H1 (cell line): ENCODE data around the gene SEL1L. TPM values are rescaled to one million over a fixed set of nuclear protein-coding genes. Genes with fewer than 3 reads are reported as not detected.

Experiments used
- CTCF ChIA-PET: fragments of 300-600 bp; sonication (Branson Sonifier 250); formaldehyde crosslinking; loops from one replicate; lab custom pipeline; 2021; ENCODE audit not compliant: partially characterized antibody; lab: Charles Lee
- POLR2A ChIA-PET: fragments of 300-600 bp; sonication (Branson Sonifier 250); formaldehyde crosslinking; loops from one replicate; lab custom pipeline; 2021; ENCODE audit warnings: inconsistent platforms; ENCODE audit not compliant: partially characterized antibody; lab: Charles Lee
- DNase-seq, 2 experiments: peaks; one replicate each; pipeline versions ENCODE4 v3.0.0 to v3.0.0-alpha.2; 2010 to 2022; ENCODE audit warnings: low spot score in 2 of 2, low read depth in 1 of 2, mixed read lengths in 1 of 2
- FAIRE-seq: peaks from 2 replicates; lab custom pipeline; 2011; peaks lifted over from hg19 to GRCh38; lab: Jason Lieb, UNC
- H2AFZ ChIP-seq: 2 replicates; pipeline ENCODE4 v1.8.1; 2012; ENCODE audit warnings: low read length, inconsistent platforms
- H2AK5ac ChIP-seq: 2 replicates; pipeline ENCODE4 v1.6.1; 2013; ENCODE audit warnings: low read depth, low read length
- H2BK120ac ChIP-seq: replicated peaks from 2 replicates; pipeline ENCODE3; 2013; ENCODE audit warnings: low read depth, low read length, inconsistent platforms
- H2BK12ac ChIP-seq: 2 replicates; pipeline ENCODE4 v1.6.1; 2013; ENCODE audit warnings: low read depth, low read length
- H2BK15ac ChIP-seq: 2 replicates; pipeline ENCODE4 v1.6.1; 2013; ENCODE audit warnings: low read length
- H2BK20ac ChIP-seq: 2 replicates; pipeline ENCODE4 v1.6.1; 2013; ENCODE audit warnings: low read length
- H2BK5ac ChIP-seq: 2 replicates; pipeline ENCODE4 v1.6.1; 2013; ENCODE audit warnings: low read depth, low read length
- H3K14ac ChIP-seq: 2 replicates; pipeline ENCODE4 v1.6.1; 2013; ENCODE audit warnings: inconsistent platforms; ENCODE audit not compliant: insufficient read length
- H3K18ac ChIP-seq: 2 replicates; pipeline ENCODE4 v1.6.1; 2013; ENCODE audit warnings: low read length; ENCODE audit errors: extremely low read depth
- H3K23ac ChIP-seq: 2 replicates; pipeline ENCODE4 v1.6.1; 2013; ENCODE audit warnings: inconsistent platforms; ENCODE audit not compliant: insufficient read length
- H3K23me2 ChIP-seq: 2 replicates; pipeline ENCODE4 v1.6.1; 2013; ENCODE audit warnings: low read depth, low read length
- H3K27ac ChIP-seq: 2 replicates; pipeline ENCODE4 v1.6.1; 2011; ENCODE audit warnings: low read depth, low read length, inconsistent platforms
- H3K27me3 ChIP-seq, 4 experiments: replicated peaks in 1 of 4; 1 replicate in 1 of 4; 2 replicates in 3 of 4; pipeline versions ENCODE4 v1.6.1 to v1.8.1; 2011 to 2013; ENCODE audit warnings: low read length in 3 of 4, mild to moderate bottlenecking in 3 of 4, inconsistent platforms in 2 of 4, mixed read lengths in 2 of 4, moderate library complexity in 1 of 4; ENCODE audit not compliant: control insufficient read depth in 3 of 4, insufficient read depth in 3 of 4; ENCODE audit errors: extremely low read depth in 1 of 4
- H3K36me3 ChIP-seq, 4 experiments: 2 replicates each; pipeline versions ENCODE4 v1.6.1 to v1.8.1; 2011 to 2013; ENCODE audit warnings: mild to moderate bottlenecking in 4 of 4, low read length in 3 of 4, moderate library complexity in 2 of 4, control low read depth in 1 of 4, inconsistent platforms in 1 of 4; ENCODE audit not compliant: insufficient read depth in 4 of 4, control insufficient read depth in 2 of 4
- H3K4ac ChIP-seq: replicated peaks from 2 replicates; pipeline ENCODE3; 2013; ENCODE audit warnings: low read length, low read depth, mixed read lengths, inconsistent platforms; ENCODE audit not compliant: insufficient read length
- H3K4me1 ChIP-seq, 4 experiments: replicated peaks in 1 of 4; 1 replicate in 1 of 4; 2 replicates in 3 of 4; pipeline versions ENCODE4 v1.6.1 to v1.8.1; 2011 to 2013; ENCODE audit warnings: low read length in 3 of 4, inconsistent platforms in 2 of 4, mixed read lengths in 1 of 4; ENCODE audit not compliant: insufficient read depth in 4 of 4, control insufficient read depth in 3 of 4
- H3K4me2 ChIP-seq, 2 experiments: 2 replicates each; pipeline versions ENCODE4 v1.6.1 to v1.8.1; 2011 to 2013; ENCODE audit warnings: low read depth in 2 of 2, low read length in 2 of 2, control low read depth in 1 of 2, inconsistent platforms in 1 of 2, mild to moderate bottlenecking in 1 of 2; ENCODE audit not compliant: insufficient read depth in 1 of 2
- H3K4me3 ChIP-seq, 4 experiments: fragments of 200-600, 300-600 bp in 1 of 4; sonication (generic), shearing (Covaris generic), sonication (Bioruptor Twin) in 1 of 4; 2 replicates each; pipeline versions ENCODE4 v1.5.1 to v1.8.1; 2011 to 2016; ENCODE audit warnings: low read length in 4 of 4, low read depth in 3 of 4, control low read depth in 2 of 4, inconsistent platforms in 2 of 4, mild to moderate bottlenecking in 2 of 4, mixed read lengths in 1 of 4, moderate library complexity in 1 of 4; ENCODE audit not compliant: insufficient read depth in 2 of 4; ENCODE audit errors: extremely low read depth in 1 of 4
- H3K56ac ChIP-seq: replicated peaks from 2 replicates; pipeline ENCODE3; 2013; ENCODE audit warnings: low read depth, mild to moderate bottlenecking, mixed read lengths, low read length, inconsistent platforms; ENCODE audit not compliant: insufficient read length
- H3K79me1 ChIP-seq: 2 replicates; pipeline ENCODE4 v1.6.1; 2013; ENCODE audit warnings: low read depth, low read length, control low read depth
- H3K79me2 ChIP-seq, 2 experiments: 2 replicates each; pipeline versions ENCODE4 v1.6.1 to v1.8.1; 2012 to 2013; ENCODE audit warnings: low read length in 2 of 2, mild to moderate bottlenecking in 2 of 2, inconsistent platforms in 1 of 2; ENCODE audit not compliant: insufficient read depth in 2 of 2, control insufficient read depth in 1 of 2
- H3K9ac ChIP-seq, 4 experiments: replicated peaks in 1 of 4; 1 replicate in 1 of 4; 2 replicates in 3 of 4; pipeline versions ENCODE4 v1.6.1 to v1.8.1; 2011 to 2013; ENCODE audit warnings: low read depth in 3 of 4, low read length in 3 of 4, control low read depth in 2 of 4, mild to moderate bottlenecking in 2 of 4, moderate library complexity in 2 of 4, inconsistent platforms in 1 of 4; ENCODE audit errors: extremely low read depth in 1 of 4
- H3K9me3 ChIP-seq, 2 experiments: 2 replicates each; pipeline versions ENCODE4 v1.6.1 to v1.8.1; 2012 to 2013; ENCODE audit warnings: mild to moderate bottlenecking in 2 of 2, moderate library complexity in 2 of 2, control low read depth in 1 of 2, inconsistent platforms in 1 of 2, low read depth in 1 of 2, low read length in 1 of 2, mixed read lengths in 1 of 2; ENCODE audit not compliant: insufficient read depth in 2 of 2
- H4K20me1 ChIP-seq, 2 experiments: replicated peaks in 1 of 2; 2 replicates each; pipeline versions ENCODE3 to v1.8.1; 2011 to 2013; ENCODE audit warnings: inconsistent platforms in 2 of 2, low read length in 2 of 2, mild to moderate bottlenecking in 1 of 2; ENCODE audit not compliant: insufficient read depth in 2 of 2, control insufficient read depth in 1 of 2
- H4K5ac ChIP-seq: 2 replicates; pipeline ENCODE4 v1.6.1; 2013; ENCODE audit warnings: low read length, low read depth, mixed read lengths, inconsistent platforms; ENCODE audit not compliant: insufficient read length
- H4K8ac ChIP-seq: 2 replicates; pipeline ENCODE4 v1.8.0; 2013; ENCODE audit warnings: mild to moderate bottlenecking, moderate library complexity, low read length, inconsistent platforms; ENCODE audit not compliant: insufficient read depth; ENCODE audit errors: extremely low read depth
- H4K91ac ChIP-seq: replicated peaks from 2 replicates; pipeline ENCODE3; 2013; ENCODE audit warnings: low read length, mixed read lengths, inconsistent platforms; ENCODE audit not compliant: insufficient read length
- WGBS, 2 experiments: shearing (Covaris generic) in 1 of 2; methylation state at CpG; one replicate each; pipeline versions ENCODE4 v1.1.6 to v1.1.7; 2013 to 2015; ENCODE audit warnings: low lambda C conversion rate in 2 of 2, mixed read lengths in 2 of 2, inconsistent platforms in 1 of 2, low coverage in 1 of 2, missing lambda C conversion rate in 1 of 2; ENCODE audit not compliant: insufficient replicate concordance in 2 of 2, insufficient coverage in 1 of 2, insufficient read length in 1 of 2; ENCODE audit errors: extremely low coverage in 1 of 2, missing lambda C conversion rate in 1 of 2; 5-methylcytosine and 5-hydroxymethylcytosine counted together
- polyA plus RNA-seq, 7 experiments: library from polyadenylated mRNA; depleted of rRNA in 3 of 7; stranded (reverse) in 5 of 7; unstranded in 2 of 7; fragments of >200 nt in 5 of 7; fragments of 200-250 nt in 2 of 7; gene quantifications; 1 replicate in 5 of 7; 2 replicates in 1 of 7; 4 replicates in 1 of 7; pipeline versions ENCODE4 v1.2.1 to v1.2.3, GENCODE V29; 2011 to 2013; ENCODE audit warnings: missing spikeins in 2 of 7, mixed read lengths in 2 of 7
- total RNA-seq: library from RNA; stranded (reverse); fragmentation: NEBNext Ultra II Directional; extraction: Animal tissue kit (Norgen Biotek cat#: 25700); gene quantifications from 2 replicates; pipeline ENCODE4 v1.2.1, GENCODE V29; 2021

The SEL1L gene
- total and polyA plus RNA-seq, 2 of the 8 experiments (the other 6 are each of a cell fraction or from before 2014, with no cell fraction given): 4.3 to 34.9 TPM

DNA sequence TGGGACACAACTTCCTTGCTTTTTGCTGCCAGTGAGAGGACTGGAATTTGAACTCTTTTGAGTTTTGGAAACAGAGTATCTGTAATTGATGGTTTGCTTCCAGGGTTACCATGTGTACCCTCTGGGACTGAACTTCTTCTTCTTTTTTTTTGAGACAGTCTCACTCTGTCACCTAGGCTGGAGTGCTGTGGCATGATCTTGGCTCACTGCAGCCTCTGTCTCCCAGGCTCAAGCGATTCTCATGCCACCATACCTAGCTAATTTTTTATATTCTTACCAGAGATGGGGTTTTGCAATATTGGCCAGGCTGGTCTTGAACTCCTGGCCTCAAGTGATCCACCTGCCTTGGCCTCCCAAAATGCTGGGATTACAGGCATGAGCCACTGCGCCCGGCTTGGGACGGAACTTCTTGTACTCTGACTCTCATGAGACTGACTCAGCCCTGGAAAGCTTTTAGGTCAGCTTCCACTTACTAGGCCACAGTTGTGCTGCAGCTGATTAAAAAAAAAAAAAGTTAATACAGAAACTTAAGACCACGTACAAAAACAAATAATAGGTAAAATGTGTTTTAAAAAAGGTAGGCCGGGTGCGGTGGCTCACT is 15.8 kb downstream of the SEL1L start:
- Histone ChIP-seq H3K4ac (no peak overlapping the region), H2AFZ (no peak overlapping the region), H2BK5ac (no peak overlapping the region), H4K20me1 (no peaks in the 10 kb centered on the region), H4K91ac (no peak overlapping the region), H2BK12ac (no peak overlapping the region), H3K18ac (no peak overlapping the region), H2BK15ac (no peak overlapping the region), H3K4me2 (no peak overlapping the region), H2BK20ac (no peak overlapping the region), H3K4me1 (peaks cover 0 to 2% (median 0%) of the 10 kb centered on the region in 4 experiments; a peak in 1 of 7 replicates), H3K23ac (no peak overlapping the region), H2BK120ac (no peak overlapping the region), H3K23me2 (no peaks in the 10 kb centered on the region), H3K79me1 (no peaks in the 10 kb centered on the region), H3K36me3 (no peaks in the 10 kb centered on the region; a peak in 3 of 8 replicates), H3K56ac (no peak overlapping the region), H3K9me3 (no peaks in the 10 kb centered on the region), H2AK5ac (no peak overlapping the region), H3K79me2 (no peaks in the 10 kb centered on the region), H3K27me3 (no peaks in the 10 kb centered on the region), H3K9ac (no peak overlapping the region), H3K4me3 (no peak overlapping the region), H4K8ac (no peak overlapping the region), H3K27ac (no peak overlapping the region), H3K14ac (no peak overlapping the region), H4K5ac (no peak overlapping the region)
- ChIA-PET CTCF (interaction anchor here (1.6 kb wide), 1 partner anchor 48 kb away, joined by 5 read pairs; no protein-coding TSS in a partner anchor), POLR2A (interaction anchor here (0.7 to 1.1 kb wide), 2 partner anchors 1024 to 1564 kb away, joined by 3 to 4 read pairs; no protein-coding TSS in a partner anchor)
- FAIRE-seq (no peak), DNase-seq (no peak)
- 94% methylated on average over 7 of the region's 7 CpGs; no CpG with 5 or more reads in 1 of the 2 experiments for WGBS, 2 experiments
